PC-3 (cell line): ENCODE measurements around the gene HEPHL1.

Source experiments
- EZH2phosphoT487 ChIP-seq: fragments of 300-600 bp; sonication (generic); IDR thresholded peaks from 2 replicates; pipeline ENCODE4 v1.6.1; 2018; ENCODE audit warnings: mild to moderate bottlenecking, antibody characterized with exemption, low read length, borderline replicate concordance
- TF ChIP-seq, protein P1 (sequence below): fragments of 300-600 bp; sonication (generic); conservative IDR thresholded peaks from 2 replicates; pipeline ENCODE4 v1.5.1; 2017; ENCODE audit warnings: antibody characterized with exemption, low read depth, mild to moderate bottlenecking, low read length

DNA sequence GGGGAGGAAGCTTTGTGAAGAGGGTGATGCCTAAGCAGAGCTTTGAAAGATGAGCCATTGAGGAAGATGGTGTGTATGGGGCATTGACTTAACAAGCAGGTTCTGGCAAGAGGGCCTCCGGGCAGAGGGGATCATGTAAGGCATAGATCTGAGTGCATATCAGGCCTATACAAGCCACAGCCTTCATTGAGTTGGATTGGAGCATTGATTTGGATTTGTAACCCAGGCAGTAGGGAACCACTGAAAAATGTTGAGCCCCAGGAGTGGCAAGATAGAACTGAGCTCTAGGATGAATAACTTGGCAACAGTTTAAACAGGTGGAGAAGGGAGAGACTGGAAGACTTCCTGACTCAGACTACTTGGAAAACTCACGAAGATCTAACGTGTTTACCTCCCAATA, 128.9 kb downstream of the HEPHL1 start:
- TF ChIP-seq, protein P1, sequence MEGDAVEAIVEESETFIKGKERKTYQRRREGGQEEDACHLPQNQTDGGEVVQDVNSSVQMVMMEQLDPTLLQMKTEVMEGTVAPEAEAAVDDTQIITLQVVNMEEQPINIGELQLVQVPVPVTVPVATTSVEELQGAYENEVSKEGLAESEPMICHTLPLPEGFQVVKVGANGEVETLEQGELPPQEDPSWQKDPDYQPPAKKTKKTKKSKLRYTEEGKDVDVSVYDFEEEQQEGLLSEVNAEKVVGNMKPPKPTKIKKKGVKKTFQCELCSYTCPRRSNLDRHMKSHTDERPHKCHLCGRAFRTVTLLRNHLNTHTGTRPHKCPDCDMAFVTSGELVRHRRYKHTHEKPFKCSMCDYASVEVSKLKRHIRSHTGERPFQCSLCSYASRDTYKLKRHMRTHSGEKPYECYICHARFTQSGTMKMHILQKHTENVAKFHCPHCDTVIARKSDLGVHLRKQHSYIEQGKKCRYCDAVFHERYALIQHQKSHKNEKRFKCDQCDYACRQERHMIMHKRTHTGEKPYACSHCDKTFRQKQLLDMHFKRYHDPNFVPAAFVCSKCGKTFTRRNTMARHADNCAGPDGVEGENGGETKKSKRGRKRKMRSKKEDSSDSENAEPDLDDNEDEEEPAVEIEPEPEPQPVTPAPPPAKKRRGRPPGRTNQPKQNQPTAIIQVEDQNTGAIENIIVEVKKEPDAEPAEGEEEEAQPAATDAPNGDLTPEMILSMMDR: no peak
- TF ChIP-seq EZH2phosphoT487: no peak
